Activated T-cell treated with anti-CD3 and anti-CD28 coated beads, Interleukin-2, amount 50 U/mL, for 48 hours (primary cell): ENCODE data around the gene TMEM259.

Experiments
- DNase-seq, 2 experiments: peaks; one replicate each; pipeline ENCODE4 v3.0.0-alpha.2; 2020

Gene TMEM259

DNA sequence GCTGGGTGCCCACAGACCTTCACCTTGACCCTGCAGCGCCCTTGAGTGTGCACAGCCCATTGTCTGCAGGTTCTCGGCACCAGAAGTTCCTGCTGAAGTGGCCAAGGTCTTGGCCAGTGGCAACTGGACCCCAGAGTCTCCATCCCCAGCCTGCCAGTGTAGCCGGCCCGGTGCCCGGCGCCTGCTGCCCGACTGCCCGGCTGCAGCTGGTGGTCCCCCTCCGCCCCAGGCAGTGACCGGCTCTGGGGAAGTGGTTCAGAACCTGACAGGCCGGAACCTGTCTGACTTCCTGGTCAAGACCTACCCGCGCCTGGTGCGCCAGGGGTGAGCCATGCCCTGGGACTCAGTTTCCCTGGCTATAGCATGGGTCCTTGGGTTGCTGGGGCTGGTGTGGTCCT lies 34.1 kb upstream of the TMEM259 start:
- DNase-seq, result no peak

DNA sequence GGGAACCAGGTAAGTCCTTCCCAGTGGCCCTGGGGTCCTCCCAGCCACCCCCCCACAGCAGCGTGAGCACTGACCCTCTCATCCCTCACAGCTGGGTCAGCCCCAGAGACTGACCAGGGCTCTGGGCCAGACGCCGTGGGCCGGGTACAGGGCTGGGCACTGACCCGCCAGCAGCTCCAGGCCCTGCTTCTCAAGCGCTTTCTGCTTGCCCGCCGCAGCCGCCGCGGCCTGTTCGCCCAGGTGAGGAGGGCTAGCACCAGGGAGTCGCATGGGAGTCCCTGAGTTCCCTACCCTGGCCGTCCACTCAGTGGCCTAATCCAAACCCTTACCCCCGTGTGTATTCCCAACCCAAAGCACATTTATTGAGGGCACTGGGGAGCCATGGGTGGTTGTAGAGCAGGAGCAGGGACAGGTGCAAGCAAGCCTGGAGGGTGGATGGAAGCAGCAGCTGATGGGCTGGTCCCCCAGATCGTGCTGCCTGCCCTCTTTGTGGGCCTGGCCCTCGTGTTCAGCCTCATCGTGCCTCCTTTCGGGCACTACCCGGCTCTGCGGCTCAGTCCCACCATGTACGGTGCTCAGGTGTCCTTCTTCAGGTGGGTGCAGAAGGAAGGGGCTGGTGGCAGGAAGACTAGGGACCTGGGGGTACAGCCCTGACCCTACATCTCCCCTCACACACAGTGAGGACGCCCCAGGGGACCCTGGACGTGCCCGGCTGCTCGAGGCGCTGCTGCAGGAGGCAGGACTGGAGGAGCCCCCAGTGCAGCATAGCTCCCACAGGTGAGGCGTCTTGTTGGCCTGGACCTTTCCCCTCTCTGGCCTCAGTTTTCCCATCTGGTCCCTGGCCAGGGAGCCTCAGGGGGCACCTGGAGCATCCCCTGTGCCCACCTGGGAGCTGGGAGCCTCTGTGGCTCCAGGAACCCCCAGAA lies 33.4 kb upstream of the TMEM259 start:
- DNase-seq, result no peak

DNA sequence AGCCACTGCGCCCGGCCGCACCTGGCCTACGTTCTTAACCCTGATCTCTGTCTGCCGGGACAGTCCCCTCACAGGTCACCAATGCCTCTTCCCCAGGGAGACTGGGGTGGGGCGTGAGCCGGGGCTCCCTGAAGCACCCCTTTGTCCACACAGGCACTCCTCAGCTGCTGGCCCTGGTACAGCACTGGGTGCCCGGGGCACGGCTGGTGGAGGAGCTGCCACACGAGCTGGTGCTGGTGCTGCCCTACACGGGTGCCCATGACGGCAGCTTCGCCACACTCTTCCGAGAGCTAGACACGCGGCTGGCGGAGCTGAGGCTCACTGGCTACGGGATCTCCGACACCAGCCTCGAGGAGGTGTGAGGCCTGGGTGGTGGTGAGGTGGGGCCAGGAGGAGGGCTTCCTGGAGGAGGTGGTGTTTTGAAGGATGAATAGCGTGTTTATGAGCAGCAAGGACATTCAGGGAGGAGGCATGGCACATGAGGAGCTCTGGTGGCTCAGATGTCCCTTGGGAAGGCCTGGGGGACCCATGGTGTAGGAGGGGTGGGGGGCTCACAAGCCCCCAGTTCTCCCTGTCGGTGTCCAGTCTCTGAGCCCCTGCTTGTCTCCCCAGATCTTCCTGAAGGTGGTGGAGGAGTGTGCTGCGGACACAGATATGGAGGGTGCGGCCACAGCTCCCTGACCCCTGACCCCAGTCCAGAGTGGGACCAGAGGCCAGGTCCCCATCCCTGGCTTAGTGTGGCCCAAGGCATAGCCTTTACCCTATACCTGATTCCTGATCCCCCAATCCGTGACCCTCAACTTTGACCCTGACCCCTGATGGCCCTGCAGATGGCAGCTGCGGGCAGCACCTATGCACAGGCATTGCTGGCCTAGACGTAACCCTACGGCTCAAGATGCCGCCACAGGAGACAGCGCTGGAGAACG lies 32.5 kb upstream of the TMEM259 start:
- peak in 1 of 2 experiments; percentile 20 for DNase-seq

DNA sequence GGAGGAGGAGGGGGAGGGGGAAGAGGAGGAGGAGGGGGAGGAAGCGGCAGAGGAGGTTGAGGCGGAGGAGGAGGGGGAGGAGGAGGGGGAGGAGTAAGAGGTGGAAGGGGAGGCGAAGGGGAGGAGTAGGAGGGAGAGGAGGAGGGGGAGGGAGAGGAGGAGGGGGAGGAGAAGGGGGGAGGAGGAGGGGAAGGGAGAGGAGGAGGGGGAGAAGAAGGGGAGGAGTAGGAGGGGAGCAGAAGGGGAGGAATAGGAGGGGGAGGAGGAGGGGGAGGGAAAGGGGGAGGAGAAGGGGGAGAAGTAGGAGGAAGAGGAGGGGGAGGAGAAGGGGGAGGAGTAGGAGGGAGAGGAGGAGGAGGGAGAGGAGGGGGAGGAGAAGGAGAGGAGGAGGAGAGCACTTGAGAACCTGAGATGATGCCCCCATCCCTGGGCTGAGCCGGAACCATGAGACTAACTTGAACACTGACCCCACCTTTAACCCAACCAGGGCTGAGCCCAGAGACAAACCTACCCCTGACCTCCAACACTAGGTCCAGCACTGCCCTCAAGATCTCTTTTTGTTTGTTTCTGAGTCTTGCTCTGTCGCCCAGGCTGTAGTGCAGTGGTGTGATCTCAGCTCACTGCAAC lies 31.5 kb upstream of the TMEM259 start:
- no peak for DNase-seq

GRCh38 chr19:1051791-1052190 lies 30.9 kb upstream of the TMEM259 start:
- no peak for DNase-seq

GRCh38 chr19:1050989-1051788 lies 30.3 kb upstream of the TMEM259 start:
- DNase-seq, result no peak

GRCh38 chr19:1049800-1050199 lies 28.9 kb upstream of the TMEM259 start:
- DNase-seq, result no peak

- DNase-seq, result peak in 1 of 2 experiments; percentile 20
Measured at GRCh38 chr19:1049106-1049505, 28.2 kb upstream of the TMEM259 start.

DNA sequence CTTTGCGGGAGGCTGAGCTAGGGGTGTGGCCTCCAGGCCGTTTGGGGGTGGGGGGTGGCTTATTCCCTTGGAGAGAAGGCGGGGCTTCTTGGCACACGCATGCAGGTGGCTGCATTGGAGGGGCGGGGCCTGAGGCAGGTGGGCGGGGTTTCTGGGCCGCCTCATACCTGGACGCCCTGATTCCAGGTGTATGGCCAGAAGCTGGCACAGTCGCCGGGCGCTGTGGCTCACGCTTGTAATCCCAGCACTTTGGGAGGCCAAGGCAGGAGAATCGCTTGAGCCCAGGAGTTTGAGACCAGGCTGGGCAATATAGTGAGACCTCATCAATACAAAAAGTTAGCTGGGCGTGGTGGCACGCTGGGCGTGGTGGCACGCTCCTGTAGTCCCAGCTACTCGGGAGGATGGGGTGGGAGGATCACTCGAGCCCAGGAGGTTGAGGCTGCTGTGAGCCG lies 26.8 kb upstream of the TMEM259 start:
- DNase-seq, result no peak

GRCh38 chr19:1046836-1047695 lies 26.1 kb upstream of the TMEM259 start:
- DNase-seq, result no peak

DNA sequence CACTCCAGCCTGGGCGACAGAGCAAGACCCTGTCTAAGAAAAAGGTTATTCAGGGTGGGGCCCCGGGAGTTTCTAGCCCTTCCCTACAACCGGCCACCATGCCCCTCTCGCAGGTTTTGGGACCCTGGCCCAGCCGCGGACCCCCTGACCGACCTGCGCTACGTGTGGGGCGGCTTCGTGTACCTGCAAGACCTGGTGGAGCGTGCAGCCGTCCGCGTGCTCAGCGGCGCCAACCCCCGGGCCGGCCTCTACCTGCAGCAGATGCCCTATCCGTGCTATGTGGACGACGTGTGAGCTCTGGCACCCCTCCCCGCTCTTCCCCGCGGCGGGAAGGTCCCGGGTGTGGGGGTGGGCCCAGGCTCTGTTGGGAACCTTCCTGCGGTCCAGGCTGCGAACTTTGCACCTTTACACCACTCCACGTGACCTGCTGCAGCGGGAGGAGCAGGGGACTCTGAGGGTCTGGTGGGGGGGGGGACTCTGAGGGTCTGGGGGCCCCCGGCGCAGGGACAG lies 25.2 kb upstream of the TMEM259 start:
- no peak for DNase-seq

GRCh38 chr19:1045247-1045603 lies 24.3 kb upstream of the TMEM259 start:
- DNase-seq, result peak; percentile 89

- DNase-seq, result no peak
Measured at GRCh38 chr19:1042689-1043511, 22.0 kb upstream of the TMEM259 start.

DNA sequence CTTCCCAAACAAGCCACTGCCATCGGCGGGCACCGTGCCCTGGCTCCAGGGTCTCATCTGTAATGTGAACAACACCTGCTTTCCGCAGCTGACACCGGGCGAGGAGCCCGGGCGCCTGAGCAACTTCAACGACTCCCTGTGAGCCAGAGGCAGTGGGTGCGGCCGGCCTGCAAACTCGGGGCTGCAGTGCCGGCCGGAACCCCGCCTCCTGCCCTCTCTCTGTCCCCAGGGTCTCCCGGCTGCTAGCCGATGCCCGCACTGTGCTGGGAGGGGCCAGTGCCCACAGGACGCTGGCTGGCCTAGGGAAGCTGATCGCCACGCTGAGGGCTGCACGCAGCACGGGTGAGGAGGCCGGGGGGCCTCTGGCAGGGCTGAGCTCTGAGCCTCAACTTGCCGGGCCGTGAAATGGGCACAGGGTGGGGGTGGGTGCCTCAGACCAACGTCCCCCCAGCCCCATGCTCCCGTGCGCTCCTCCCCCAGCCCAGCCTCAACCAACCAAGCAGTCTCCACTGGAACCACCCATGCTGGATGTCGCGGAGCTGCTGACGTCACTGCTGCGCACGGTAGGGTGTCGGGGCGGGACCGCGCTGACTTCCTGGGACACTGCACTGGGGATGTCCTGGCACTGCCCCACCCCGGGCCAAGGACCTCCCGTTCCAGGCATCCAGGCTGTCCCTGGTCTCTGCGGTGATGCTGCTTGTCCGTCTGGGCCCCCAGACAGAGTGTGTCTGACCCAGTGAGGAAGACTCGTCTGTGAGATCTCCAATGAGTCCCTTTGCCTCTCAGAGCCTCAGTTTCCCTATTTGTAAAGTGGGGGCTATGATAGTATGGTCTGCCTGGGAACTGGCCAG lies 21.1 kb upstream of the TMEM259 start:
- no peak for DNase-seq

- DNase-seq, result no peak
Measured at GRCh38 chr19:1041272-1041834, 20.4 kb upstream of the TMEM259 start.

GRCh38 chr19:1040476-1041271 lies 19.8 kb upstream of the TMEM259 start:
- DNase-seq, result peak; percentile 93 to 95

- DNase-seq, result peak; percentile 99 to 100
Measured at GRCh38 chr19:1039646-1040475, 18.9 kb upstream of the TMEM259 start, which contains the start of gene ABCA7. ABCA7 (plus strand) TSS chr19:1040107; CDS start chr19:1041362, 1,255 bp downstream.
